GM12878 (cell line): ENCODE measurements around the gene KCNMB4. TPM values are rescaled to one million over a fixed set of nuclear protein-coding genes. Genes with fewer than 3 reads are reported as not detected.

Experiments used
- ATAC-seq: fragments of 200-7000 bp; cut with Tn5 transposase; 3 replicates; pipeline ENCODE4 v1.9.1; 2020; ENCODE audit warnings: mild to moderate bottlenecking, moderate library complexity
- BruUV-seq: library from RNA; stranded (reverse); fragments of 400-500 nt; replicated peaks from 2 replicates; lab custom pipeline; 2021; lab: Mats Ljungman, UMichigan
- CTCF ChIA-PET: fragments of 300-600 bp; sonication (Branson Sonifier 250); formaldehyde crosslinking; extraction: SDS; loops from one replicate; lab custom pipeline; 2021; ENCODE audit warnings: inconsistent platforms; lab: Yijun Ruan, JAX
- POLR2A ChIA-PET: fragments of 350-600 bp; formaldehyde crosslinking; extraction: SDS; loops from one replicate; lab custom pipeline; 2021; ENCODE audit warnings: inconsistent platforms; lab: Charles Lee
- RAD21 ChIA-PET: fragments of 300-600 bp; sonication (Branson Sonifier 250); formaldehyde crosslinking; loops from one replicate; lab custom pipeline; 2023; ENCODE audit warnings: antibody characterized with exemption; ENCODE audit not compliant: unreplicated experiment; lab: Charles Lee
- SMC1A ChIA-PET: fragments of 300-600 bp; sonication (Branson Sonifier 250); formaldehyde crosslinking; loops from one replicate; lab custom pipeline; 2023; ENCODE audit not compliant: unreplicated experiment, uncharacterized antibody; lab: Charles Lee
- DNase-seq: peaks from one replicate; pipeline ENCODE4 v3.0.0-alpha.2; 2011; ENCODE audit warnings: low read depth, low spot score
- FAIRE-seq: peaks from 3 replicates; lab custom pipeline; 2011; peaks lifted over from hg19 to GRCh38; lab: Jason Lieb, UNC
- H2AFZ ChIP-seq: 2 replicates; pipeline ENCODE4 v1.6.0; 2011; ENCODE audit warnings: low read depth, low read length, control low read depth; ENCODE audit not compliant: control insufficient read depth
- H3K27ac ChIP-seq: 2 replicates; pipeline ENCODE4 v1.5.1; 2011; ENCODE audit warnings: control low read depth; ENCODE audit not compliant: control insufficient read depth, insufficient read depth
- H3K27me3 ChIP-seq, 2 experiments: replicated peaks in 1 of 2; 2 replicates each; pipeline versions ENCODE4 v1.6.0 to v1.6.1; 2011; ENCODE audit warnings: low read length in 1 of 2; ENCODE audit not compliant: control insufficient read depth in 2 of 2, insufficient read depth in 2 of 2
- H3K36me3 ChIP-seq, 2 experiments: 2 replicates each; pipeline ENCODE4 v1.5.1; 2011; ENCODE audit warnings: low read length in 1 of 2; ENCODE audit not compliant: control insufficient read depth in 2 of 2, insufficient read depth in 2 of 2
- H3K4me1 ChIP-seq: 2 replicates; pipeline ENCODE4 v1.6.1; 2011; ENCODE audit warnings: mild to moderate bottlenecking, low read length, moderate library complexity, mixed read lengths; ENCODE audit not compliant: control insufficient read depth, insufficient read depth
- H3K4me2 ChIP-seq: 2 replicates; pipeline ENCODE4 v1.6.0; 2011; ENCODE audit warnings: control low read depth; ENCODE audit not compliant: control insufficient read depth, insufficient read depth
- H3K4me3 ChIP-seq: fragments of 200-600 bp; sonication (generic); 2 replicates; pipeline ENCODE4 v1.5.1; 2016
- H3K79me2 ChIP-seq: 2 replicates; pipeline ENCODE4 v1.6.0; 2011; ENCODE audit warnings: low read length; ENCODE audit not compliant: control insufficient read depth, insufficient read depth
- H3K9ac ChIP-seq: 2 replicates; pipeline ENCODE4 v1.8.0; 2011; ENCODE audit warnings: low read length, control low read depth, mixed read lengths; ENCODE audit not compliant: control insufficient read depth, insufficient read depth
- H3K9me3 ChIP-seq: replicated peaks from 3 replicates; pipeline ENCODE4 v1.5.1; 2011; ENCODE audit warnings: mild to moderate bottlenecking, low read length; ENCODE audit not compliant: control insufficient read depth, insufficient read depth
- H4K20me1 ChIP-seq: 2 replicates; pipeline ENCODE4 v1.6.0; 2011; ENCODE audit not compliant: control insufficient read depth, insufficient read depth
- BCL11A ChIP-seq: IDR thresholded peaks from 2 replicates; pipeline ENCODE4 v1.6.1; 2011; ENCODE audit warnings: low read depth, low read length
- CBFB ChIP-seq: IDR thresholded peaks from 2 replicates; pipeline ENCODE4 v1.6.1; 2016; ENCODE audit warnings: antibody characterized with exemption, low read depth
- EGR1 ChIP-seq, 2 experiments: IDR thresholded peaks; 1 replicate in 1 of 2; 2 replicates in 1 of 2; pipeline ENCODE4 v1.6.1; 2011 to 2012; ENCODE audit warnings: low read depth in 2 of 2, low read length in 2 of 2, borderline replicate concordance in 1 of 2, mild to moderate bottlenecking in 1 of 2, moderate library complexity in 1 of 2
- ETV6 ChIP-seq, 2 experiments: fragments of 450-650 bp in 1 of 2; IDR thresholded peaks in 1 of 2; conservative IDR thresholded peaks in 1 of 2; 2 replicates each; pipeline ENCODE4 v1.6.1; 2014; ENCODE audit warnings: antibody characterized with exemption in 1 of 2, borderline replicate concordance in 1 of 2, low read depth in 1 of 2, mild to moderate bottlenecking in 1 of 2, moderate library complexity in 1 of 2
- FOXK2 ChIP-seq: fragments of 450-650 bp; IDR thresholded peaks from 2 replicates; pipeline ENCODE4 v1.6.1; 2017; ENCODE audit warnings: mild to moderate bottlenecking, moderate library complexity
- GATAD2B ChIP-seq: fragments of 450-650 bp; conservative IDR thresholded peaks from 2 replicates; pipeline ENCODE4 v1.6.1; 2017; ENCODE audit warnings: low read depth, mild to moderate bottlenecking, moderate library complexity
- MEF2B ChIP-seq: fragments of 450-650 bp; IDR thresholded peaks from 2 replicates; pipeline ENCODE4 v1.6.1; 2018; ENCODE audit warnings: mild to moderate bottlenecking, moderate library complexity; ENCODE audit not compliant: partially characterized antibody, poor library complexity, severe bottlenecking
- NFYA ChIP-seq: IDR thresholded peaks from 2 replicates; pipeline ENCODE4 v1.6.1; 2011; ENCODE audit warnings: low read depth, mild to moderate bottlenecking, low read length, improper control_type of control experiment, borderline replicate concordance
- STAT1 ChIP-seq: fragments of 450-650 bp; conservative IDR thresholded peaks from 2 replicates; pipeline ENCODE4 v1.6.1; 2014; ENCODE audit warnings: antibody characterized with exemption, mild to moderate bottlenecking
- STAT3 ChIP-seq: IDR thresholded peaks from 2 replicates; pipeline ENCODE4 v1.6.1; 2011; ENCODE audit warnings: low read depth, low read length, improper control_type of control experiment
- WRNIP1 ChIP-seq: IDR thresholded peaks from 2 replicates; pipeline ENCODE4 v1.6.1; 2011; ENCODE audit warnings: low read depth, low read length, improper control_type of control experiment, borderline replicate concordance
- WGBS: methylation state at CpG from one replicate; pipeline ENCODE4 v1.1.6; 2016; ENCODE audit warnings: low lambda C conversion rate; ENCODE audit not compliant: insufficient replicate concordance, insufficient coverage; ENCODE audit errors: missing lambda C conversion rate; 5-methylcytosine and 5-hydroxymethylcytosine counted together
- in situ Hi-C: fragments of 300-500 bp; cut with MboI; formaldehyde crosslinking; loops from 9 replicates; pipeline ENCODE4 v1.14.3; 2018; ENCODE audit warnings: mixed read lengths
- intact Hi-C: fragments of 100-400 bp; cut with micrococcal nuclease; formaldehyde crosslinking; loops from one replicate; pipeline ENCODE4 v1.14.2; 2022; ENCODE audit not compliant: unreplicated experiment
- polyA plus RNA-seq, 11 experiments: library from polyadenylated mRNA; depleted of rRNA in 4 of 11; unstranded in 6 of 11; stranded (reverse) in 5 of 11; fragments of >200 nt; fragmentation: Nextera tagmentation in 4 of 11; fragmentation: Illumina TruSeq in 1 of 11; extraction: Ambion mirVana in 4 of 11; extraction: Trizol in 1 of 11; gene quantifications; 1 replicate in 1 of 11; 2 replicates in 10 of 11; pipeline versions ENCODE4 v1.2.1 to v1.2.3, GENCODE V29; 2011 to 2016; ENCODE audit warnings: inconsistent platforms in 2 of 11, missing spikeins in 2 of 11, low read depth in 1 of 11
- total RNA-seq, 4 experiments: library from RNA; depleted of rRNA in 3 of 4; stranded (reverse); fragments of >200 nt in 3 of 4; fragmentation: Illumina TruSeq in 1 of 4; extraction: Trizol in 1 of 4; gene quantifications; 2 replicates each; pipeline versions ENCODE4 v1.2.1 to v1.2.3, GENCODE V29; 2013 to 2021
- TF ChIP-seq, protein P1 (sequence below): fragments of 450-650 bp; formaldehyde crosslinking; IDR thresholded peaks from 2 replicates; pipeline ENCODE4 v1.4.0; 2022; ENCODE audit warnings: mild to moderate bottlenecking, moderate library complexity
- TF ChIP-seq, protein P2 (sequence below): fragments of 150-350 bp; IDR thresholded peaks from 2 replicates; pipeline ENCODE4 v1.6.1; 2014; ENCODE audit warnings: mild to moderate bottlenecking, low read depth, low read length
- TF ChIP-seq, protein P3 (sequence below): fragments of 450-650 bp; conservative IDR thresholded peaks from 2 replicates; pipeline ENCODE4 v1.6.1; 2017; ENCODE audit warnings: mild to moderate bottlenecking, moderate library complexity
- TF ChIP-seq, protein P4 (sequence below): fragments of 450-650 bp; IDR thresholded peaks from 2 replicates; pipeline ENCODE4 v1.6.1; 2016; ENCODE audit warnings: mild to moderate bottlenecking

KCNMB4 gene
- total and polyA plus RNA-seq, 10 of the 15 experiments (the other 5 are each of a cell fraction or from before 2014, with no cell fraction given): 0.06 to 0.37 (median 0.16) TPM; not detected in 2

DNA sequence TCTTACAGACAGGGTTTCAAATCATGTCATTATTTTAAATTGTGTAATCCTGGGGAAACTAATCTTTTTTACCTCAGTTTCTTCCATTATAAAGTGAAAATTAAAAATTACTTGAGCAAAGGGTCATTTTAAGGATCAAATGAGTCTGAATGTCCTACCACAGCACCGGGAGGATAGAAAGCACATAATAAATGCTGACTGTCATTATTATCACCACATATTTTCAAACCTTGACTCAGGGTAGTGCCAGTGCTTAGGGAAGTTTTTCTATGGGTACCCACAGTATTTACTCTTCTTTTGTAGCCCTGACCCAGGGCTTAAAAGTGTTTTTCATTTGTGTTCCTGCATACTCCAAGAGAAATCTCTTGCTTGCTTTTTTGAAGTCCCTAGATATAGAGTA lies 60.5 kb downstream of the KCNMB4 start (continued):
- TF ChIP-seq, protein P1, sequence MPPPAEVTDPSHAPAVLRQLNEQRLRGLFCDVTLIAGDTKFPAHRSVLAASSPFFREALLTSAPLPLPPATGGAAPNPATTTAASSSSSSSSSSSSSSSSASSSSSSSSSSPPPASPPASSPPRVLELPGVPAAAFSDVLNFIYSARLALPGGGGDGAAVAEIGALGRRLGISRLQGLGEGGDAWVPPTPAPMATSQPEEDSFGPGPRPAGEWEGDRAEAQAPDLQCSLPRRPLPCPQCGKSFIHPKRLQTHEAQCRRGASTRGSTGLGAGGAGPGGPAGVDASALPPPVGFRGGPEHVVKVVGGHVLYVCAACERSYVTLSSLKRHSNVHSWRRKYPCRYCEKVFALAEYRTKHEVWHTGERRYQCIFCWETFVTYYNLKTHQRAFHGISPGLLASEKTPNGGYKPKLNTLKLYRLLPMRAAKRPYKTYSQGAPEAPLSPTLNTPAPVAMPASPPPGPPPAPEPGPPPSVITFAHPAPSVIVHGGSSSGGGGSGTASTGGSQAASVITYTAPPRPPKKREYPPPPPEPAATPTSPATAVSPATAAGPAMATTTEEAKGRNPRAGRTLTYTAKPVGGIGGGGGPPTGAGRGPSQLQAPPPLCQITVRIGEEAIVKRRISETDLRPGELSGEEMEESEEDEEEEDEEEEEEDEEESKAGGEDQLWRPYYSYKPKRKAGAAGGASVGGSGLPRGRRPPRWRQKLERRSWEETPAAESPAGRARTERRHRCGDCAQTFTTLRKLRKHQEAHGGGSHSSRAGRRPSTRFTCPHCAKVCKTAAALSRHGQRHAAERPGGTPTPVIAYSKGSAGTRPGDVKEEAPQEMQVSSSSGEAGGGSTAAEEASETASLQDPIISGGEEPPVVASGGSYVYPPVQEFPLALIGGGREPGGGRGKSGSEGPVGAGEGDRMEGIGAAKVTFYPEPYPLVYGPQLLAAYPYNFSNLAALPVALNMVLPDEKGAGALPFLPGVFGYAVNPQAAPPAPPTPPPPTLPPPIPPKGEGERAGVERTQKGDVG (CRISPR knock-in tag): no peak
- TF ChIP-seq, protein P2, sequence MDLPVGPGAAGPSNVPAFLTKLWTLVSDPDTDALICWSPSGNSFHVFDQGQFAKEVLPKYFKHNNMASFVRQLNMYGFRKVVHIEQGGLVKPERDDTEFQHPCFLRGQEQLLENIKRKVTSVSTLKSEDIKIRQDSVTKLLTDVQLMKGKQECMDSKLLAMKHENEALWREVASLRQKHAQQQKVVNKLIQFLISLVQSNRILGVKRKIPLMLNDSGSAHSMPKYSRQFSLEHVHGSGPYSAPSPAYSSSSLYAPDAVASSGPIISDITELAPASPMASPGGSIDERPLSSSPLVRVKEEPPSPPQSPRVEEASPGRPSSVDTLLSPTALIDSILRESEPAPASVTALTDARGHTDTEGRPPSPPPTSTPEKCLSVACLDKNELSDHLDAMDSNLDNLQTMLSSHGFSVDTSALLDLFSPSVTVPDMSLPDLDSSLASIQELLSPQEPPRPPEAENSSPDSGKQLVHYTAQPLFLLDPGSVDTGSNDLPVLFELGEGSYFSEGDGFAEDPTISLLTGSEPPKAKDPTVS: no peak

DNA sequence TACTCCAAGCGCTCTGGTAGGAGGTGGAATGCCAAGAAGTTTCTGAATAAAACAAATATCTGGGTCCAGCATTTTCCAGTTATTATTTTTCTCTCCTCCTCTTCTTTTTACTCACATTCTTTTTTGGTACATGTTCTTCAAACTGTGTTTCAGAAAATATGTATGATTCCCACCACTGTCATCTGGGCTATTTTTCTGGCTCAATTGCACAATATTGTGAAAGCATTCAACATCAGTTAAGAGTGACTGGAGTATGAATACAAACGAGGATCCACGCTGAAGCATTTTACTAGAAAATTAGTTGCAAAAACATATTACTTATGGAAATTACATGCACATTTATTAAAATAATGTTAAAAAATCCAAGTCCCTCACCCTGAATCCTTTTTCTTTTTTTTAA lies 61.5 kb downstream of the KCNMB4 start:
- H3K27ac ChIP-seq: no peak overlapping the region
- no peaks in the 10 kb centered on the region for H3K27me3 ChIP-seq
- POLR2A ChIA-PET: no interaction called here
- ATAC-seq: no peak
- RAD21 ChIA-PET: no interaction called here
- no peak overlapping the region for H3K4me3 ChIP-seq
- FAIRE-seq: no peak
- intact Hi-C loops: no loop called here
- no peak for DNase-seq
- H3K4me1 ChIP-seq: no peaks in the 10 kb centered on the region
- H3K9ac ChIP-seq: no peak overlapping the region
- SMC1A ChIA-PET: interaction anchor here (1.4 kb wide), 1 partner anchor 12 kb away, joined by 4 read pairs; no protein-coding TSS in a partner anchor
- no peak overlapping the region for H2AFZ ChIP-seq
- CTCF ChIA-PET: no interaction called here
- BruUV-seq: no TSS peak
- H4K20me1 ChIP-seq: no peaks in the 10 kb centered on the region
- in situ Hi-C loops: no loop called here
- H3K4me2 ChIP-seq: no peak overlapping the region
- H3K79me2 ChIP-seq: no peaks in the 10 kb centered on the region
- 35% methylated on average over 3 of the region's 3 CpGs for WGBS
- no peaks in the 10 kb centered on the region for H3K36me3 ChIP-seq
- no peaks in the 10 kb centered on the region for H3K9me3 ChIP-seq
- no peak for TF ChIP-seq MEF2B
- no peak for TF ChIP-seq WRNIP1
- TF ChIP-seq STAT1: no peak
- no peak for TF ChIP-seq STAT3
- TF ChIP-seq BCL11A: no peak
- no peak for TF ChIP-seq CBFB
- no peak for TF ChIP-seq GATAD2B
- no peak for TF ChIP-seq ETV6 (conservative IDR thresholded peaks at IDR 0.05 in 1 of 2, IDR thresholded peaks at IDR 0.05 in 1 of 2; ENCODE audit: borderline replicate concordance in 1 of 2, low read depth in 1 of 2)
- TF ChIP-seq EGR1 (IDR thresholded peaks at IDR 0.05; ENCODE audit: borderline replicate concordance in 1 of 2, low read depth in 2 of 2, low read length in 2 of 2): no peak
- TF ChIP-seq, protein P3, sequence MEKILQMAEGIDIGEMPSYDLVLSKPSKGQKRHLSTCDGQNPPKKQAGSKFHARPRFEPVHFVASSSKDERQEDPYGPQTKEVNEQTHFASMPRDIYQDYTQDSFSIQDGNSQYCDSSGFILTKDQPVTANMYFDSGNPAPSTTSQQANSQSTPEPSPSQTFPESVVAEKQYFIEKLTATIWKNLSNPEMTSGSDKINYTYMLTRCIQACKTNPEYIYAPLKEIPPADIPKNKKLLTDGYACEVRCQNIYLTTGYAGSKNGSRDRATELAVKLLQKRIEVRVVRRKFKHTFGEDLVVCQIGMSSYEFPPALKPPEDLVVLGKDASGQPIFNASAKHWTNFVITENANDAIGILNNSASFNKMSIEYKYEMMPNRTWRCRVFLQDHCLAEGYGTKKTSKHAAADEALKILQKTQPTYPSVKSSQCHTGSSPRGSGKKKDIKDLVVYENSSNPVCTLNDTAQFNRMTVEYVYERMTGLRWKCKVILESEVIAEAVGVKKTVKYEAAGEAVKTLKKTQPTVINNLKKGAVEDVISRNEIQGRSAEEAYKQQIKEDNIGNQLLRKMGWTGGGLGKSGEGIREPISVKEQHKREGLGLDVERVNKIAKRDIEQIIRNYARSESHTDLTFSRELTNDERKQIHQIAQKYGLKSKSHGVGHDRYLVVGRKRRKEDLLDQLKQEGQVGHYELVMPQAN: no peak
- TF ChIP-seq NFYA: no peak
- TF ChIP-seq FOXK2: no peak
- TF ChIP-seq, protein P4, sequence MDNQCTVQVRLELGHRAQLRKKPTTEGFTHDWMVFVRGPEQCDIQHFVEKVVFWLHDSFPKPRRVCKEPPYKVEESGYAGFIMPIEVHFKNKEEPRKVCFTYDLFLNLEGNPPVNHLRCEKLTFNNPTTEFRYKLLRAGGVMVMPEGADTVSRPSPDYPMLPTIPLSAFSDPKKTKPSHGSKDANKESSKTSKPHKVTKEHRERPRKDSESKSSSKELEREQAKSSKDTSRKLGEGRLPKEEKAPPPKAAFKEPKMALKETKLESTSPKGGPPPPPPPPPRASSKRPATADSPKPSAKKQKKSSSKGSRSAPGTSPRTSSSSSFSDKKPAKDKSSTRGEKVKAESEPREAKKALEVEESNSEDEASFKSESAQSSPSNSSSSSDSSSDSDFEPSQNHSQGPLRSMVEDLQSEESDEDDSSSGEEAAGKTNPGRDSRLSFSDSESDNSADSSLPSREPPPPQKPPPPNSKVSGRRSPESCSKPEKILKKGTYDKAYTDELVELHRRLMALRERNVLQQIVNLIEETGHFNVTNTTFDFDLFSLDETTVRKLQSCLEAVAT: no peak
